GM06990 (cell line): ENCODE measurements around the gene EXOC3L4.

ENCODE experiments used
- DNase-seq: peaks from one replicate; pipeline ENCODE4 v3.0.0-alpha.2; 2011; ENCODE audit not compliant: insufficient read length; ENCODE audit errors: extremely low read depth
- H3K27me3 ChIP-seq: replicated peaks from 2 replicates; pipeline ENCODE4 v1.6.0; 2011; ENCODE audit warnings: low read length; ENCODE audit not compliant: control insufficient read depth, insufficient read depth
- H3K36me3 ChIP-seq: 2 replicates; pipeline ENCODE4 v1.5.1; 2011; ENCODE audit warnings: low read length; ENCODE audit not compliant: control insufficient read depth, insufficient read depth
- H3K4me3 ChIP-seq: replicated peaks from 2 replicates; pipeline ENCODE4 v1.5.1; 2011; ENCODE audit warnings: low read depth, mild to moderate bottlenecking, control low read depth, low read length
- TF ChIP-seq, protein P1 (sequence below): IDR thresholded peaks from 2 replicates; pipeline ENCODE4 v1.5.1; 2011; ENCODE audit warnings: low read length, control low read depth, mild to moderate bottlenecking, inconsistent platforms; ENCODE audit not compliant: insufficient read depth, poor library complexity, severe bottlenecking

Gene EXOC3L4

DNA sequence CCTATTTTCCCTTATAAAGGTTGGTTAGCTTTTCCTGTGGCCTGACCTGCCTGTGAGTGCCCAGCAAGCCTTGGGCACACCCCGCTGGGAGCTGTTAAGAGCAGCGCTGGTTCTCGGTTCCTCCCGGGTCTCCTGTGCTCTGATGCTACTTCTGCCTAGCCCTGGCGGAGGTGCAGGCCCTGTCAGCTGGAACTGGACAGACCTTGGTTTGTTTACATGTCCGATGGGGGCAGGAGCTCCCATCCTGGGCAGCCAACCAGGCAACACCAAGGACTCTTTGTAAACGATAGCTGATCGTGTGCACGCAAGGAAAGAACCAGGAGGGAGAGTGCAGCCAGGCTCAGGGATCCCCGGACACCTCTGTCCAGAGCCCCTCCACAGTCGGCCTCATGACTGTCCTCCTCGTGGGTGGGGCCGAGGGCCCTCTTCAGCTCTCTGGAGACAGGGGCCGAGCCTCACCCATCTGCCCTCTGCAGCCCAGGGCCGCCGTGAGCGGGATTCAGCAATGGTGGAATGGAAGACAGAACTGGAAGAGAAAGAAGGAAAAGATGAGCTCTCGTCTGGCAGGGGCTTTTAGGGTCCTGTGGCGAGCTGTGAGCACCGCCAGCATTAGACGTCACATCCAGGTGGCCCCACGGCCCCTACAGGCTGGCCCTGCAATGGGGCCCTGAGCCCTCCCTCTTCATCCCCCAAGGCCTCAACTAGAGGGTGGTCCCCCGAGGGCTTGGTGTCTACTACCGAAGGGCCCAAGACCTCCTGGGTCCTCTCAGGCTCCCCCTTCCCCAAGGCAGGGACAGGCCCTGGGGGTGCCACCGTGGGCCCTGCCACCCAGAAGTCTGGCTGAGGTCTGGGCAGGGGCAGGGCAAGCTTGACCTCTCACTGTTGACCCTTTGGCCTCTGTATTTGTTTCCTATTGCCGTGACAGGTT, 41.1 kb downstream of the EXOC3L4 start:
- no peaks in the 10 kb centered on the region for H3K27me3 ChIP-seq
- no peak for DNase-seq
- peaks cover 4% of the 10 kb centered on the region for H3K36me3 ChIP-seq
- TF ChIP-seq, protein P1, sequence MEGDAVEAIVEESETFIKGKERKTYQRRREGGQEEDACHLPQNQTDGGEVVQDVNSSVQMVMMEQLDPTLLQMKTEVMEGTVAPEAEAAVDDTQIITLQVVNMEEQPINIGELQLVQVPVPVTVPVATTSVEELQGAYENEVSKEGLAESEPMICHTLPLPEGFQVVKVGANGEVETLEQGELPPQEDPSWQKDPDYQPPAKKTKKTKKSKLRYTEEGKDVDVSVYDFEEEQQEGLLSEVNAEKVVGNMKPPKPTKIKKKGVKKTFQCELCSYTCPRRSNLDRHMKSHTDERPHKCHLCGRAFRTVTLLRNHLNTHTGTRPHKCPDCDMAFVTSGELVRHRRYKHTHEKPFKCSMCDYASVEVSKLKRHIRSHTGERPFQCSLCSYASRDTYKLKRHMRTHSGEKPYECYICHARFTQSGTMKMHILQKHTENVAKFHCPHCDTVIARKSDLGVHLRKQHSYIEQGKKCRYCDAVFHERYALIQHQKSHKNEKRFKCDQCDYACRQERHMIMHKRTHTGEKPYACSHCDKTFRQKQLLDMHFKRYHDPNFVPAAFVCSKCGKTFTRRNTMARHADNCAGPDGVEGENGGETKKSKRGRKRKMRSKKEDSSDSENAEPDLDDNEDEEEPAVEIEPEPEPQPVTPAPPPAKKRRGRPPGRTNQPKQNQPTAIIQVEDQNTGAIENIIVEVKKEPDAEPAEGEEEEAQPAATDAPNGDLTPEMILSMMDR, result no peak
- H3K4me3 ChIP-seq, result no peak overlapping the region

DNA sequence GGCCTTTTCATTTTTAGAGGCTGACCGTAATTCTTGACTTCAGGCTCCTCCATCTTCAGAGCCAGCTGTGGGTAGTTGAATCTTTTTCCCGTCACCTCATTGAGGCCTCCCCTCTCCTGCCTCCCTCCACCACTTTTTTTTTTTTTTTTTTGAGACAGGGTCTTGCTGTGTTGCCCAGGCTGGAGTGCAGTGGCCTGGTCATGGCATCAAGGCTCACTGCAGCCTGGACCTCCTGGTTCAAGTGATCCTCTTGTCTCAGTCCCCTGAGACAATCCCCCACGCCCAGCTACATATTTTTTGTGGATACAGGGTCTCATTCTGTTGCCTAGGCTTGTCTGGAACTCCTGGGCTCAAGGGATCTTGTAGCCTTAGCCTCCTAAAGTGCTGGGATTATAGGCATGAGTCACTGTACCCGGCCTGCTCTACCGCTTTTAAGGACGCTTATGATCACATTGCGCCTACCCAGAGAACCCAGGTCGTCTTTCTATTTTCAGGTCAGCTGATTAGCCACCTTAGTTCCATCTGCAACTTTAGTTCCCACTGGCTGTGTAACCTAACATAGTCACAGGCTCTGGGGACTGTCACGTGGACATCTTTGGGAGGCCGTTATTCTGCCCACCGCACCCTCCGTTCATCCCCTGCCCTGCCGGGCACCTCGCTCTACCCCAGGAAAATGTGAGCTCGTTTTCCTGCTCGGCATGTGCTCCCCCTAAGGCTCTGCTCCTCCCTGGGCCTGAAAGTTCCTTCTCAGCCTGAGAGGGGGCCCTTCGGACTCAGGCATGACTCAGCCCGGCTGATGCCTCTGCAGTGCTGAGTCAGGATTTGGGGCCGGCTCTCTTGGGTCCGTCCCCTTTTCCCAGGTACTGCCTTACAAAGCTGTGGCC, 42.1 kb downstream of the EXOC3L4 start:
- H3K27me3 ChIP-seq, result no peaks in the 10 kb centered on the region
- DNase-seq, result no peak
- H3K36me3 ChIP-seq, result peaks cover 4% of the 10 kb centered on the region
- H3K4me3 ChIP-seq, result no peak overlapping the region
- TF ChIP-seq, protein P1, result no peak

DNA sequence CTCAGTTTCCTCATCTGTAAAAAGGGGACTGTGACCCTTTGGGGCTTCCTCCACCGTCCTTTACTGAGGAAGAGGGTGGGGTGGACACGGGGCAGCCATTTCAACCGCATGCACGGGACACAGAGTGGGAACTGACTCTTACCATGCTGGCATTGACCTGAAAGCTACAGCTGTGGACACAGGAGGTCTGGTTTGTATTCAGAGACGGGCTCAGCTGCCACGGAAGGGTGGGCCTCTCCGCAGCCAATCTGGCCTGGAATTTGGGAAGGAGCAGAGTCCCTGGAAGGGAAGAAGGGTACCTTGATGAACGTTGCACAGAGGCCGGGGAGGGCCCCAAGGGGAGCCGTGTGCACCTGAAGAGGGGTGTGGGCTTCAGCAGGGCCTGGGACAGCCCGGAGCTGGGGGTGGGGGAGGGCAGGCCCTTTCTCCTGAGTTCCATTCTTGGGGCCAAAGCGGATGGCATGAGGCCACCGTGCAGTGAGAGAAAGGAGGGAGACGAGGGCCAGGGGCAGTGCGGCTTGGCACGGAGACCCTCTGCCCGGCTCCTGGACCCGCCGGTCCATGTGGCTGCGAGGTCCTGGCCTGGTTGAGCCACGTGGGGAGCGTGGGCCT, 43.3 kb downstream of the EXOC3L4 start:
- Histone ChIP-seq H3K36me3 (peaks cover 4% of the 10 kb centered on the region), H3K4me3 (no peak overlapping the region), H3K27me3 (no peaks in the 10 kb centered on the region)
- no peak for DNase-seq
- TF ChIP-seq, protein P1, result no peak

DNA sequence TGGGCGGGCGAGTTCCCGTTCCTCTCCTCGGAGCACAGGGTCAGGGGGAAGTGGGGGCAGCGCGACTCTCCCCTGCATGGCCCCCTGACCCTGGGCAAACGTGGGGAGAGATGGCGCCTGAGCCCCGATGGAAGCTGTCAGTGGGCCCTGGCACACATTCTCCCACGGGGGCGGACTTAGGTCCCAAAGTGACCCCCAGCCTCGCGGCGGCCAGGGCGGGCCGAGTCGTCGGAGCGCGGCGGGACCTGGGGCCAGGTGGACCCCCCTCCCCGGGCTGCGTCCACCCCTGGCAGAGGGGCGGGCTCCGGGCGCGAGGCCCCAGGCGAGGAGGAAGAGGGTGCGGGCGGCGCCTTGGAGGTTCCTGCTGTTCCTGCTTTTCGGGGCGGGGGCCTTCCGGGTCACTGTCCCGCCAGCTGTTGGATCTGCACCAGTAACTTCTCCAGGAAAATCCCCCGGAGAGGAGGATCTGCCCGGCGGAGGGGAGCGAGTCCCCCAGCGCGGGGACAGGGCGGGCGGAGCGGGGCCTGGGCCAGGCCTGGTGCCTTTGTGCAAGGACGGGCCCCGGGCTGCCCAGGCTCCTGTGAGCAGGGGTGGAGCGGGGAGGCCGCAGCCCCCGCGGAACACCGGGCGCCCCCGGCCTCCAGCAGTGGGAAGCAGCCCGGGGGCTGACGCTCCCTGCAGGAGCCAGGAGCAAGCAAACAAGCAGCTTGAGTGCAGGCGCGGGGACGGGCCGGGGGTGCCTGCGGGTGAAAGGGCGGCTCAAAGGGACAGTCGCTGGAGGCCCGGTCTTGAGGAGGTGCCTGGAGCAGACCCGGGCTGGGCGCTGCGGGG, 44.0 kb downstream of the EXOC3L4 start:
- Histone ChIP-seq H3K27me3 (no peaks in the 10 kb centered on the region), H3K4me3 (no peak overlapping the region), H3K36me3 (peaks cover 2% of the 10 kb centered on the region)
- TF ChIP-seq, protein P1, result no peak
- no peak for DNase-seq
